Stimulated activated CD8-positive, alpha-beta memory T cell treated with anti-CD3 and anti-CD28 coated beads, Interleukin-15, amount 100 ng/mL, for 24 hours (primary cell): ENCODE data around the gene BSG.
"Not testable (repeated sequence)": the region's sequence is repeated elsewhere in the genome, so short reads cannot be mapped to it uniquely, and the experiment has no call there.

Experiments used
- DNase-seq: peaks from one replicate; pipeline ENCODE4 v3.0.0-alpha.2; 2020; ENCODE audit warnings: low read depth

The BSG gene

DNA sequence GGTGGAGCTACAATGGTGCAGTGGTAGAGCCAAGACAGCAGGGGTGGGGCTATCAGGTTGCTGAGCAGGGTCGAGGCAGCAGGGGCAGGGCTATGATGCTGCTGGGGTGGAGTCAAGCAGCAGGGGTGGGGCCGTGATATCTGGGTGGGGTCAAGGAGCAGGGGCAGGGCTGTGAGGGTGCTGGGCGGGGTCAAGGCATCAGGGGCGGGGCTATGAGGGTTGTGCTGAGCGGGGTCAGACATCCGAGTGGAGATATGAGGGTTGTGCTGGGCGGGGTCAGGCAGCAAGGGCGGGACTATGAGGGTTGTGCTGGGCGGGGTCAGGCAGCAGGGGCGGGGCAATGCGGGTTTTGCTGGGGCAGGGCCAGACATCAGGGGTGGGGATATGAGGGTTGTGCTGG, 32.0 kb downstream of the BSG start:
- DNase-seq, result no peak

GRCh38 chr19:605061-605971, 32.9 kb downstream of the BSG start:
- DNase-seq, result not testable (repeated sequence)

DNA sequence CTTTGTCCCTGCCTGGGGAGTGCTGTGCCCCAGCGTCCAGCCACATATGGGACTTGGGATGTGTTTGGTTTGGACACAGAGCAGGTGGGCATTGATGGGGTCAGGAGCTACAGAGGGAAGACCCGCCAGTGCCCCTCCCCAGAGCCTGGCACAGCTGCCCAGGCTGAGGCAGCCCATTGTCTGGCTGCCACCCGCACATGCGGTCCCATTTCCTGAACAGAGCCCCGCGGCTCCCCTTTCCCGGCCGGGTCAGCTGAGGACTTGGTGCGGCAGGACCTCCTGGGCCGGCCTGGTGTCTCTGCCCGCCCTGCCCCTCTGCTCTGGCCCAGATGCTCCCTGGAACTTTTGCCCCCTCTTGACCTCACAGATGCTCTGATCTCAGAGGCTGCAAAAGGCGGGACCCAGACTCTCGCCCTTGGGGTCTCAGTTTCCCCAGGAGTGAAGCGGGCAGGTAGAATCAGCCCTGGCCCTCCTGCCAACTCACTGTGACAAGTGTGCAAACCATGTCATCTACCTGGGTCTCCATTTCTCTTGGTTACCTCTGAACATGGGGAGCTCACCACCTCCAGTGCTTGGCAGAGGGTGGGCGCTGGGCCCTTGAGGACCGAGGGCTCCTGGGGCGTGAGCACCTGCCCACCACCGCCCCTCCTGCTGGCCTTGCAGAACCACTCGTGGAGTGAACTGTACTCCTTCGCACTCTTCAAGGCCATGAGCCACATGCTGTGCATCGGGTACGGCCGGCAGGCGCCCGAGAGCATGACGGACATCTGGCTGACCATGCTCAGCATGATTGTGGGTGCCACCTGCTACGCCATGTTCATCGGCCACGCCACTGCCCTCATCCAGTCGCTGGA, 35.1 kb downstream of the BSG start:
- DNase-seq, result no peak

- DNase-seq, result no peak
Observed at GRCh38 chr19:608155-609003, 36.0 kb downstream of the BSG start.

GRCh38 chr19:609004-609346, 36.6 kb downstream of the BSG start:
- no peak for DNase-seq

DNA sequence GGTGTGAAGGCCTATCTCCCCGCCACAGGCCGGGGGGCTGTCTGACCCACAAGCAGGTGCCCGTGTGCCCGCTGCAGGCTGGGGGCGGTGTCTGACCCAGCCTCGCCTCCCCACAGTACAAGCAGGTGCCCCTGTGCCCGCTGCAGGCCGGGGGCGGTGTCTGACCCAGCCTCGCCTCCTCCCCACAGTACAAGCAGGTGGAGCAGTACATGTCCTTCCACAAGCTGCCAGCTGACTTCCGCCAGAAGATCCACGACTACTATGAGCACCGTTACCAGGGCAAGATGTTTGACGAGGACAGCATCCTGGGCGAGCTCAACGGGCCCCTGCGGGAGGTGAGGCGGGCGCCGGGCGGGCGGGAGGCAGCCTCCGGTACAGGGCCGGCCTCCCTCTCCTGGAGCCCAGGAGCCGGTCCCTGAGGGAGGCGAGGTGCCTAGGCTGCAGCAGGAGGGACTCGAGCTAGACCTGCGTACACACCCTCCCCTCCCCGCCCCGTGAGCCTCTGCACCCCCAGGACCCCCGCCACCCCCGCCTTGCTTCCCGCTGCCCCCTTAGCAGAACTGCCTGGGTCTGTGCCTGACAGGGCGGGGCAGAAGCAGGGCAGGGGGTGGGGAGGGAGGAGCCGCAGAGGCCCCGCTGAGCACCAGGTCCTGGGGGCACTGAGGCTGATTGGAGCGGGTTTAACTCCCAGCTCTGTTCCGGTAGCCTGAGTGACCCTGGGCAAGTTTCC, 37.8 kb downstream of the BSG start:
- no peak for DNase-seq

DNA sequence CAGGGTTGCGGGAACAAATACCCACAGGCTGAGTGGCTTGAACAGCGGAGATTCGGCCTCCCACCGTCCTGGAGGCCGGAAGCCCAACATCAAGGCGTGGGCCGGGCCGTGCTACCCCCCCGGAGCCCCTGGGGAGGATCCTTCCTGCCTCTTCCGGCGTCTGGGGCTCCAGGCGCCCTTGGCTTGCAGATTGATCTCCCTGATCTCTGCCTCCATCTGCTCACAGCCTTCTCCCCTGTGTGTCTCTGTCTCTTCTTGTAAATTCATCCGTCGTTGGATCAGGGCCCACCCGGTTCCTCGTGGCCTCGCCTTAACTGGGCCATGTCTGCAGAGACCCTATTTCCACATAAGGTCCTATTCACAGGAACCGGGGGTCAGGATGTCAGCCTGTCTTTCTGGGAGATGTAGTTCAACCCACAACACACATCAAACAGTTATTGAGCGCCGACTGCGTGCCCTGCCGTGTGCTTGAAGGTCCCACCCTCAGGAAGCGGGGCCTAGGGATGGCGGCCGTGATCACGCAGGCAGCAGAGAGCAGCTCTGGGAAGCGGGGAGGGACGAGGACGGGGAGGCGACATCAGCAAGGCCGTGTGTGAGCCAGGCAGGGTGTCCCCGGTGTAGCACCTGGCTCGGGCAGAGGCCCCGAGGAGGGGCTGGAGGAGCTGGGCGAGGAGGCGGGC, 38.5 kb downstream of the BSG start:
- DNase-seq, result no peak

DNA sequence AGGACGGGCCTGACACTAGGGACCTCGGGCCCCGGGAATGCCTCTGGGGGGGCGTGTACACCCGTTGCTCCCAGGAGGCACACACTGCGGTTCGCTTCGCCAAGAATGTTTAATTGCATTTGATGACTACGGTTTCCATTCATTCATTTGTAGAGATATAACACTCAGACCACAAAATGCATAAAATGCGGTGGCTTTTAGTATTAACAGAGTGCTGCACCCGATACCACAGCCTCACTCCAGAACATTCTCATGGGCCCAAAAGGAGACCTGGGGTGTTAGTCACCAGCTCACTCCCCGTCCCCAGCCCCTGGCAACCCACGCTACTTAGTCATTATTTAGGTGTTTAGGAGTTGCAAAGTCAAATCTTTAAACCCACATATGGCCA, 39.1 kb downstream of the BSG start:
- no peak for DNase-seq

- DNase-seq, result no peak
Observed at GRCh38 chr19:612941-613340, 40.5 kb downstream of the BSG start.

DNA sequence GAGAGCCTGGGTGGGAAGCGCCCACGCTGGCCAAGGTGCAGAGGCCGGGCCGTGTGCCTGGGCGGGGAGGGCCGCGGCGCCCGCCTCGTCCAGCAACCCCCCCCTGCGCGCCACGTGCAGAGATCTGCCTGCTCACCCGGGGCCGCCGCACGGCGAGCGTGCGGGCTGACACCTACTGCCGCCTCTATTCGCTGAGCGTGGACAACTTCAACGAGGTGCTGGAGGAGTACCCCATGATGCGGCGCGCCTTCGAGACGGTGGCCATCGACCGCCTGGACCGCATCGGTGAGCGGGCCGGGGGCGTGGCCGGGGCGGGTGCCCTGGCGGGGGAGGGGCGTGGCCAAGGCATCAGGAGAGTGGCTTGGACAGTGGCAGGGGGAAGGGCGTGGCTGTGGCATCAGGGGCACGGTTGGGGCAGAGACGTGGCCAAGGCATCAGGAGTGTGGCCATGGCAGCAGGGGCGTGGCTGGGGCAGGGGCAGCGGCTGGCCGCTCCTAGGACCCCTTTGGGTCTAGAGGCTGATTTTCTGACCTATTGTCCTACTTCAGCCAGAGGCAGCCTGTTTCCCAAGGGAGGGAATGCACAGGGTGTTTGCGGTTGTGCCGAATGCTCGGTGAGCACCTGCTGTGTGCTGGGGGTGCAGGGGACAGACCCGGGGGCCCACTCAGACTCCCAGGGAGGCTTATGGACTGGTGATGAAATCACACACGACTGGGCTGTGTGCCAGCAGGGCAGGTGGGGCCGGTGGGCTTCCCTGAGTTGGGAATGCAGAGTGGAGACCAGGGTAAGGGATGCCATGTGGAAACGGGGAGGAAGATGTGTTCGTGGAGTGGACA, 41.6 kb downstream of the BSG start:
- no peak for DNase-seq

- DNase-seq, result no peak
Observed at GRCh38 chr19:615619-616018, 43.2 kb downstream of the BSG start.

- DNase-seq, result no peak
Observed at GRCh38 chr19:616062-616700, 43.8 kb downstream of the BSG start.

GRCh38 chr19:616747-617526, 44.5 kb downstream of the BSG start:
- no peak for DNase-seq

GRCh38 chr19:617551-618246, 45.3 kb downstream of the BSG start:
- DNase-seq, result no peak

DNA sequence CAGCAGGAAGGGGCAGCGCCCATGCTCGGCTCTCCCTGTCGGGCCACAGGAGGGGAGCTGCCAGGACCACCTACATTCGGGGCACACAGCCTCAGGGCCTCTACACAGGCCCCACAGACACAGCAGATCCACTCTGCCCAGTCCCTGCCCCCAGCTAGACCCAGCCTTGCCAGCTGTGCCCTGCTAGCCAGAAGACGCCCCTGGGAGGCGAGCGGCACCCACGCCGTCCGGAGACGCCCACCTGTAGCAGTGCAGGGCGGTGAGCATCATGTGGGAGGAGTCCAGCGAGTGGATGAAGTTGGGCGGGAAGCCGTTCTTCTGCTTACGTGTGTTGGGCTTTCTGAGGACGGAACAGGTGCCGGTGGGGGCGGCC, 45.8 kb downstream of the BSG start:
- no peak for DNase-seq

DNA sequence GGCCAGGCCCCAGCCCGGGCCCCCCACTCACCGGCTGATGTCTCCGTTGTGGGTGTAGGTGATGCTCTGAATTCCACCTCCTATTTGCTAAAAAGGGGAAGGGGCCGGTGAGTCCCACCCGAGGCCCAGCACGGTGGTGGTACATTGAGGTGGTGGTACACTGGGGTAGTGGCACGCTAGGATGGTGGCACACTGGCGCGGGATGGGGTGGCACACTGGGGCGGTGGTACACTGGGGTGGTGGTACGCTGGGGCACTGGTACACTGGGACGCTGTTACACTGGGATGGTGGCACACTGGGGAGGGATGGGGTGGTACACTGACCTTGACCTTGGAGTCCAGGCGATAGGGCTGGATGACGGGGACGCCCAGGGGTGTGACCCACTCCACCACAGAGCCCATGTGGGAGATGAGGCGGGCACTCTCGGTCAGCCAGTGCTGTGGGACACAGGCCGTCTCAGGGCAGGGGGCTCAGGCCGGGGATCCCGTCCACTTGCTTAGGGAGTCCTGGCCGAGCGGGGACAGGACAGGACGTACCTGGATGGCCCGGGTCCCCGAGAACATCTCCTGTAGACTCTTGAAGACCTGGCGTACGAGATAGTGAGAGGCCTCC, 46.4 kb downstream of the BSG start:
- no peak for DNase-seq

DNA sequence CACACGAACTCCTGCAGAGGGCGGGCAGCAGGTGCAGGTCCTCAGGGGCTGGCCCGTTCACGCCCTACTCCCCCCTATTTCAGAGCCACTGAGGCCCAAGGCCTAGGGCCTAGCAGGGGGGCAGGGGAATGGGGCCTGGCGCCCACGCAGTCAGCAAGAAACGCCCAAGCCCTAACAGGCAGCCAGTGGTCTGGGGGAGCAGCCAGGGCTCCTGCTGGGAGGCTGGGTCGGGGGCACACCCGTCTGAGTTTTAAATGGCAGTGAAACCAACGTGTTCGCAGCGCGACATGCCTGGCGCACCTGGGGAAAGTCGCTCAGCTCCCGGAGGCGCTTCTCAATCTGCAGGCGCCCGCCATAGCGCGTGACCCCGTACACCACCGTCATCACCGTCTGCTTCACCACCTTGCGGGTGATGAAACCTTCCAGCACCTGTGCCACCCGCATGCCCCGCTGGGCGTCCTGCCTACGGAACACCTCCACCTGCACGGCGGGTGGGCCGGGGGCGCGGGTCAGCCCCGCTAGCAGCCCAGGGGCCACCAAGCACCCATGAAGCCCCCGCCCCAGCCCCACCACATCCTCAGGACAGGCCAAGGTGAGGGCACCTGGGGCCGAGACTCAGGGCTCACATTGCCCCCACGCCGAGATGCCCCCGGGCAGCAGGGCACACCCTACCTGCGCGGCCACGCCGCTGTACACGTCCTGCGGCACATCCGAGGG, 47.0 kb downstream of the BSG start:
- DNase-seq, result no peak
